ENCODE results near the gene ETFB.

The ETFB gene

GRCh38 chr19:51311351-51312257 lies 54.6 kb downstream of the ETFB start, which contains the start of gene IGLON5:
TSS of gene IGLON5 (plus strand) at chr19:51311644. CDS start at chr19:51311848, 204 bp downstream.
- no peak within 1 kb of the TSS for H3K9ac ChIP-seq (ENCODE audit: low read length)
- no peaks in the 10 kb centered on the region for H3K36me3 ChIP-seq (ENCODE audit: control insufficient read depth, insufficient read depth, low read length)
- H3K27ac ChIP-seq (ENCODE audit: low read depth, low read length) = no peak within 1 kb of the TSS
- H3K27me3 ChIP-seq (ENCODE audit: control insufficient read depth, insufficient read depth, low read length) = peaks cover 3% of the 10 kb centered on the region
- no peak within 1 kb of the TSS for H3K4me3 ChIP-seq (ENCODE audit: low read length)
- H3K4me1 ChIP-seq (ENCODE audit: control insufficient read depth, insufficient read depth, low read length) = no peaks in the 10 kb centered on the region

GRCh38 chr19:51305479-51305878 lies 60.7 kb downstream of the ETFB start:
- no peaks in the 10 kb centered on the region for H3K36me3 ChIP-seq (ENCODE audit: control insufficient read depth, insufficient read depth, low read length)
- H3K4me3 ChIP-seq (ENCODE audit: low read length) = no peak overlapping the region
- no peaks in the 10 kb centered on the region for H3K27me3 ChIP-seq (ENCODE audit: control insufficient read depth, insufficient read depth, low read length)
- H3K9ac ChIP-seq (ENCODE audit: low read length) = no peak overlapping the region
- no peak overlapping the region for H3K27ac ChIP-seq (ENCODE audit: low read depth, low read length)
- H3K4me1 ChIP-seq (ENCODE audit: control insufficient read depth, insufficient read depth, low read length) = no peaks in the 10 kb centered on the region

GRCh38 chr19:51301266-51301665 lies 64.9 kb downstream of the ETFB start:
- H3K9ac ChIP-seq (ENCODE audit: low read length) = no peak overlapping the region
- H3K27me3 ChIP-seq (ENCODE audit: control insufficient read depth, insufficient read depth, low read length) = no peaks in the 10 kb centered on the region
- no peak overlapping the region for H3K4me3 ChIP-seq (ENCODE audit: low read length)
- H3K4me1 ChIP-seq (ENCODE audit: control insufficient read depth, insufficient read depth, low read length) = no peaks in the 10 kb centered on the region
- H3K27ac ChIP-seq (ENCODE audit: low read depth, low read length) = no peak overlapping the region
- H3K36me3 ChIP-seq (ENCODE audit: control insufficient read depth, insufficient read depth, low read length) = no peaks in the 10 kb centered on the region

- no peaks in the 10 kb centered on the region for H3K4me1 ChIP-seq (ENCODE audit: control insufficient read depth, insufficient read depth, low read length)
- no peak overlapping the region for H3K9ac ChIP-seq (ENCODE audit: low read length)
- H3K27ac ChIP-seq (ENCODE audit: low read depth, low read length) = no peak overlapping the region
- H3K36me3 ChIP-seq (ENCODE audit: control insufficient read depth, insufficient read depth, low read length) = no peaks in the 10 kb centered on the region
- H3K4me3 ChIP-seq (ENCODE audit: low read length) = no peak overlapping the region
- peaks cover 2% of the 10 kb centered on the region for H3K27me3 ChIP-seq (ENCODE audit: control insufficient read depth, insufficient read depth, low read length)
Observed at GRCh38 chr19:51297406-51297805, 68.8 kb downstream of the ETFB start.

GRCh38 chr19:51296336-51297093 lies 69.7 kb downstream of the ETFB start:
- Histone ChIP-seq H3K4me1 (ENCODE audit: control insufficient read depth, insufficient read depth, low read length) (no peaks in the 10 kb centered on the region), H3K9ac (ENCODE audit: low read length) (no peak overlapping the region), H3K27me3 (ENCODE audit: control insufficient read depth, insufficient read depth, low read length) (peaks cover 2% of the 10 kb centered on the region), H3K36me3 (ENCODE audit: control insufficient read depth, insufficient read depth, low read length) (no peaks in the 10 kb centered on the region), H3K4me3 (ENCODE audit: low read length) (no peak overlapping the region), H3K27ac (ENCODE audit: low read depth, low read length) (no peak overlapping the region)

GRCh38 chr19:51295382-51296126 lies 70.6 kb downstream of the ETFB start:
- no peak overlapping the region for H3K27ac ChIP-seq (ENCODE audit: low read depth, low read length)
- peaks cover 2% of the 10 kb centered on the region for H3K27me3 ChIP-seq (ENCODE audit: control insufficient read depth, insufficient read depth, low read length)
- H3K4me1 ChIP-seq (ENCODE audit: control insufficient read depth, insufficient read depth, low read length) = no peaks in the 10 kb centered on the region
- H3K36me3 ChIP-seq (ENCODE audit: control insufficient read depth, insufficient read depth, low read length) = no peaks in the 10 kb centered on the region
- H3K4me3 ChIP-seq (ENCODE audit: low read length) = no peak overlapping the region
- no peak overlapping the region for H3K9ac ChIP-seq (ENCODE audit: low read length)

Measured in rectal smooth muscle tissue (tissue), 1 donor.